ENCODE data around the gene TMEM232.
"Not testable (repeated sequence)": the region's sequence is repeated elsewhere in the genome, so short reads cannot be mapped to it uniquely, and the experiment has no call there.

The TMEM232 gene

DNA sequence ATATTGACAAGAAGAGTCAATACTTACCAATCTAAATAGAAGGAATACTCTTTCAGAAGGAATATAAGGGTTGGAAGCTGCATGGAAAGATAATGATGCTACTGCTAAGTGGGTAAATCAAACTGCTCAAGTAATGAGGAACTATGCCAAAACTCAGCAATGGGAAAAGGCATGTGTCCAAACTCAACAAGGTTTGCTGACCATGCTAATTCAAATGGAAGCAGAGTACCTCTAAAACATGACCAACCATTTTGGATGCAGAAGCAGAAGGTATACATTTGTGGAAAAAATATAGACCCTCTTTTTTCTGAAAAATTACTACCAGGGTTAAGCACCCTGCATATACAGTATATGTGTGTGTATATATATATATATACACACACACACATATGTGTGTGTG, 21.1 kb downstream of the TMEM232 start:
- DNase-seq, result no peak

DNA sequence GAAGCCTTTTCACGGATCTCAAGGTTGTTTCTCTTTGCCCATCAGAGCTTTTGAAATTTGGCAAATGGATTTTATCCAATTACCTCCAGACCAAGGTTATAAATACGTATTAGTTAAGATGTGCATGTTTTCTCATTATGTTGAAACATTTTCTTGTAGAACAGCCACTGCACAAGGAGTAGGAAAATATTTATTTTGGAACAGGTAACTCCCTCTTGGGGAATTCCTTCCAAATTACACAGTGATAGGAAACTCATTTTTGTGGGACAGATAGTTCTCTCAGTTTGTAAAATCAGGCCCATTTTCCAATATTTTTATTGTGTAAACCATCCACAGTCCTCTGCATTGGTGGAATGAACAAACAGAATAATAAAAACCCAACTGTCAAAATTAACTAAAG, 23.0 kb downstream of the TMEM232 start:
- no peak for DNase-seq

DNA sequence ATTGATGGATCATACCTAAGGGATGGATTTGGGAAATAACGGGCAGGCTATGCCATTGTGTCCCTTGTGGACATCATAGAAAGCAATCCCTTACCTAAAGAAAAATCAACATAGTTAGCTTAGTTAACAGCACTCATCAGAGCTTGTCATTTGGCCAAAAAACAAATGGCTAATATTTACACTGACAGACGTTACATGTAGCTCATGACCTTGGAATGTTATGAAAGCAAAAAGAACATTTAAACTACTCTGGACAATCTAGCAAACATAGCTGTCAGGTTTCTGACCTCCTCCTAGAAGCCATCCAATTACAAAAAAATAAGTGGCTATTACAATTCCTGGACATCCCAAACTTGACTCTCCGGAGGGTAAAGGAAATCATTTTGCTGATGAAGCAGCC, 23.8 kb downstream of the TMEM232 start:
- DNase-seq, result no peak

DNA sequence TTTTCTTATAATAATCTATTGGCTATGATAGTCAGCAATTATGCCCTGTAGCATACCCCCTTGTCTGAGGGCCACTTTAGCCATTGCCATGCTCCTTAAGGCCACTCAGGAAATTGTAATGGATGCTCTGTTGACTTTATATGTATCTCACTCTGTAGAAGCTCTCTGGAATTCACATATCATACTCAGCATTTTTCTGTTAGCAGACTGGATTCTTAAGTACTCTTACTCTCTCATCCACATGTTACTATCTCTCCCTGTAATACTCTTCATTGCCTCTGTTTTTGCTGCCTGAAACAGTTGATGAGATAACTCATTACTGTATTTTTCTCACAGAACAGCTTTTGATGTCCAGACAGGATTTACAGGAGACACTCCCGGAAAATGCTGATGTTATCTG, 24.2 kb downstream of the TMEM232 start:
- no peak for DNase-seq

DNA sequence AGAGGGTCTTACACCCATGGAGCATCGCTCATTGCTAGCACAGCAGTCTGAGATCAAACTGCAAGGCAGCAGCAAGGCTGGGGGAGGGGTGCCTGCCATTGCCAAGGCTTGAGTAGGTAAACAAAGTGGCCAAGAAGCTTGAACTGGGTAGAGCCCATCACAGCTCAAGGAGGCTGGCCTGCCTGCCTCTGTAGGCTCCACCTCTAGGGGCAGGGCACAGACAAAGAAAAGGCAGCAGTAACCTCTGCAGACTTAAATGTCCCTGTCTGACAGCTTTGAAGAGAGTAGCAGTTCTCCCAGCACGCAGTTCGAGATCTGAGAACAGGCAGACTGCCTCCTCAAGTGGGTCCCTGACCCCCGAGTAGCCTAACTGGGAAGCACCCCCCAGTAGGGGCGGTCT, 33.8 kb downstream of the TMEM232 start:
- DNase-seq, result not testable (repeated sequence)

DNA sequence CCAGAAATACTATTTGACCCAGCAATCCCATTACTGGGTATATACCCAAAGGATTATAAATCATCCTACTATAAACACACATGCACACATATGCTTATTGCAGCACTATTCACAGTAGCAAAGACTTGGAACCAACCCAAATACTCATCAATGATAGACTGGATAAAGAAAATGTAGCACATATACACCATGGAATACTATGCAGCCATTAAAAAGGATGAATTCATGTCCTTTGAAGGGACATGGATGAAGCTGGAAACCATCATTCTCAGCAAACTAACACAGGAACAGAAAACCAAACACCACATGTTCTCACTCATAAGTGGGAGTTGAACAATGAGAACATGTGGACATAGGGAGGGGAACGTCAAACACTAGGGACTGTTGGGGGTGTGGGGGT, 35.9 kb downstream of the TMEM232 start:
- DNase-seq, result not testable (repeated sequence)

DNA sequence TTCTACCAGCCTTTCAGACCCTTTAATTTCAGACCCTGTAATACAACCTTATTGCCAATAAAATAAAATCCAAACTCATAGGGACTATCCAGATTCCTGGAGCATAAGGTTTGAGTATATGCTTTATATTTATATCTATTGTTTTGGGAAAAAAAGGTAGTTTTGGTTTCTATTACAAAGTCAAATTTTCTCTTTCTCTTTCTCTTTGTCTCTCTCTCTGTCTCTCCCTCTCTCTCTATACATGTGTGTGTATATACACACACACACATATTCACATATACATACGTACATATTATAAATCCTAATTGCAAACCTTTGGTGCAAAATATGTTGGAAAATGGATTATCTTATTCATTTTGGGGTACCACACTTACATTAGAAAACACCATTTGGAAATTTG, 39.0 kb downstream of the TMEM232 start:
- DNase-seq, result no peak

DNA sequence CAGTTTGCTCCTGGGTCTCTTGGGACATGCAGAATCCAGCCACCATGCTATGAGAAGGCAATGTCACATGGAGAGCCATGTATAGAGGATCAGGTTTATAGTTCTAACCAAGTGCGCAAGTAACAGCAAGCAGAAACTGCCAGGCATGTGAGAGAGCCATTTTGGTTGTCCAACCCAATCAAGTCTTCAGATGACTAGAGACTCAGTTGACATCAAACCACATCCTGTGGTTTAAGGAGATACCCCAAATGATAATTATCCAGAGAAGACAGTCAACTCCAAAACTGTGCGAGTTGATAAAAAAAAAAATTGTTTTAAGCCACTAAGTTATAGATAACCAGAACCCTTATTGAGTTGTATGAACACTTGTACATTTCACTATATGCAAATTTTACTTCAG, 40.2 kb downstream of the TMEM232 start:
- no peak for DNase-seq

DNA sequence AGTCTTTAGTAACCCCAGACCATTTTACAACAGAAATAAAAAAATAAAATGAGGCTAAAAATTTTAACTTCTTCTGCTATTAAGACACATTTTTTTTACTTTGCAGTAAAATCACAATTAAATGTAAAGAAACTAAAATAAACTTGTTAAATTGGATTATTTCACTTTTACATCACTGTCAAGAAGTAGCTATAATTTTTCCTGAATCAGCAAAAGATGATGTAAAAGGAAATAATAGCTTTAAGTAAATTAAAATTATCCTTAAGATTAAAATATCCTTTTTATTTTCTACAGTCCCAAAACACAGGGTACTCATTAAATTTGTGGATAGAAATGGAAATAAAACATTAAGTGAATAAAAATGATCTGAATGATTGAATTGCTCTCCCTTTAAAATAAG, 44.5 kb downstream of the TMEM232 start:
- DNase-seq, result no peak

DNA sequence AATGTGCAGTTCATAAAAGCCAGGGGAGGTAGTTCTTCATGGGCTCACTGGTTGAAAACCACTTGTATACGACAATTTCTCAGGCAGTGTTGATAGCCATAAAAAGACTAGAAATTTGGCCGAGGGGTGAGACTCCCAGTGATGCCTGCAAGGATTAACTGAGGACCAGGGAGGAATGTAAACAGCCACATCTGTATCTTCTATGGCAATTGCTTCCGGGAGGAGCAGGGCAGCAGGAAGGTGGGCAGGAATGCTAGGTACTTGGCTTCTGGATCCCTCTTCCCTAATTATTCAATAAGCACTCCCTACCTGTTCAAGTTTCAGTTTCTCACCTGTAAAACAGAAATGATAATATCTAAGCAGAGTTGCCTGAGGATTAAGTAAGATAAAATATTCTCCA, 45.4 kb downstream of the TMEM232 start:
- no peak for DNase-seq

DNA sequence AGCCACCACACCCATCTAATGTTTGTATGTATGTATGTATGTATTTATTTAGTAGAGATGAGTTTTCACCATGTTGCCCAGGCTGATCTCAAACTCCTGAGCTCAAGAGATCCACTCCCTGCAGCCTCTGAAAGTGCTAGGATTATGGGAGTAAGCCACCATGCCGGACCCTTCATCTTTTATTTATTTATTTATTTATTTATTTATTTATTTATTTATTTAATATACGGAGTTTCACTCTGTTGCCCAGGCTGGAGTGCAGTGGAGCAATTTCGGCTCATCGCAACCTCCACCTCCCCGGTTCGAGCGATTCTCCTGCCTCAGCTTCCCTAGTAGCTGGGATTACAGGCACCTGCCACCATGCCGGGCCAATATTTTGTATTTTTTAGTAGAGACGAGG, 49.9 kb downstream of the TMEM232 start:
- DNase-seq, result not testable (repeated sequence)

DNA sequence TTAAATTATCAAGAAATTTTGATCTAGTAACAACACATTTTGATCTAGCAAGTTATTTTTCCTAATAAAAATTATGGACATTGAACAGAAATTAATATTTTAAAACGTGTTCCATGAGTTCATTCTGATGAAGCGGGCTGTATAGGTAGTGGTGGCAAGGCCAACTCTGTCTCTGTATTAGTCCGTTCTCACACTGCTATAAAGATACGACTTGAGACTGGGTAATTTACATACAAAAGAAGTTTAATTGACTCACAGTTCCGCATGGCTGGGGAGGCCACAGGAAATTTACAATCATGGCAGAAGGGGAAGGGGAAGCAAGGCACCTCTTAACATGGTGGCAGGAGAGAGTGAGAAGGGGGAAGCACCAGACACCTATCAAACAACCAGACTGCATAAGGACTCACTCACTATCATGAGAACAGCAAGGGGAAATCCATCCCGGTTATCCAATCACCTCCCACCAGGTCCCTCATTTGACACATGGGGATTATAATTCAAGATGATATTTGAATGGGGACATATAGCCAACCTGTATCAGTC, 61.2 kb downstream of the TMEM232 start:
- DNase-seq, result no peak

DNA sequence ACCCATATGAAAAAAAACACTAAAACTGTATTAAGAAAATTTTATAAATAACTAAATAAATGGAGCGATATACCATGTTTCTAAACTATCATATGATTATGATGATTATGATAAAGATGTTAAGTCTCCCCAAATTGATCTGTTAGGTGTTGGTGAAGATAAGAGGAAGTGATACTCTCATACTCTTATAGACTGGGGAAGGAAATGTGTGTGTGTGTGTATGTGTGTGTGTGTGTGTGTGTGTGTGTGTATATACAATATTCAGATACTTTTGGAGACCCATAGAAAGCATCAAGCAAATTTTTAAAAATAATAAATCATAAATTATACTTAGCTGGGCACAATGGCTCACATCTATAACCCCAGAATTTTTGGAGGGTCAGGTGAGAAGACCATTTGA, 62.9 kb downstream of the TMEM232 start:
- peak; percentile 47 for DNase-seq

DNA sequence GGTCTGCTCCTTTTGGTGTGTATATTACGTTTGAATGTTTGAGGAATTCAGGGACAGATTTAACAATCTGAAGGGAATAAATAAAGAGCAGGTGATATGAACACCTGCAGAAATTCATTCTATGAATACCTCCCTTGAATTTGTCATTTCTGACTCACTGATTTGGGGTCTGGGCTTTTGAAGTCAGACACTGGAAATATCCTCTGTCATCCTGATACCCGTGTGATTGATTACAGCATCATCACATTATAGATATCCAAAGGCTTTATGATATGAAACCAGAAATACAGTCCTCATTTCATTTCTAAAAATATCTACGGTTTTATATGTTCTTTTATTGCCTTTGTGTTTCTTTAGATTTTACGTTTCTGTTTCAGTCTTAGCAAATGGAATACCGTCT, 68.5 kb downstream of the TMEM232 start:
- DNase-seq, result no peak

DNA sequence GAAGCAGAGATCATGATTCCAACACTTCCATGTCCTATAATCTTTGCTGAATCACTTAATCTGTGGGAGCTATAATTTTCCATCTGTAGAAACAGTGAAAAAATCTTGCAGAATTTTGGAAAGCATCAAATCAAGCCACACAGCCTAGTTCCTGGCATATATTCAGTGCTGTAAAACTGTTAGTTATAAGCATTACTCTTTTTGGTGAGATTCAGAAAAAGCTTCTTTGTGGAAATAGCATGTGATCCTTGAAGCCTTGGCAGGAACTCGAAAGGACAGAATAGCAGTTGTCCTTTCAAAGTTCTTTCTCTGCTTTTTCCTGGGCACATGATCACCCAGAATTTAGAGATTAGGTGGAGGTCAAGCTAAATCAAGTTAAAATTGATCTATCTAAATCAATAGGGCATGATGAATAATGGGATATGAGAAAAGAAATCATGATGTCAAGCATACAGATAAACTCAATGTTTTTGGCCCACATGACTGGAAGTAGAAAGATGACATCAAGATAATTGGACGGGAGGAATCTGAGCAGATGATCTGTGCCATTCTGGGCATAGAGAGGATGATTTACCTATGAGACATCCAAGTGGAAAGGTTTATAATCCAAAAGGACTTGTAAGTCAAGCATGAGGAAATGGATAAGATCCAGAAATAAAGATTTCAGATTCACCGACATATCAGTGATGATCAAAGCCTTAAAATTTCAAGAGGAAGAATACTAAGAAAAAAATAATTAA, 73.1 kb downstream of the TMEM232 start:
- DNase-seq, result no peak

DNA sequence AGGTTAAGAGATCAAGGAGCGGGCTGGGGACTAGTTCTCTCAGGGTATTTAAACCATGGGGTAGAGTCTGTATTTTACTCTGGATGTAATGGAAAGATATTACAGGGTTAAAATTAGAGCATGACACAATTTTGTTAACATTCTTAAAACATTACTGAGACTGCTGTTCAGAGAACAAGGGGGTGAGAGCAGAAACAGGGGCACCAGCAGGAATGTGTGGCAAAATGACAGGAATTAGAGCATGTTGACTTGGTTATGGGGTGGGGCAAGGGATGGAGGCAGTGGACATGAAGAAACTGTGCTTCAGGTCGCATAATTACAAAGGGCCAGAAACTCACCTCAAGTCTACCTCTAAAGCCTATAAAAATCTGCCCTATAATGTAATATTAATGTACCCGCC, 75.0 kb downstream of the TMEM232 start:
- no peak for DNase-seq

DNA sequence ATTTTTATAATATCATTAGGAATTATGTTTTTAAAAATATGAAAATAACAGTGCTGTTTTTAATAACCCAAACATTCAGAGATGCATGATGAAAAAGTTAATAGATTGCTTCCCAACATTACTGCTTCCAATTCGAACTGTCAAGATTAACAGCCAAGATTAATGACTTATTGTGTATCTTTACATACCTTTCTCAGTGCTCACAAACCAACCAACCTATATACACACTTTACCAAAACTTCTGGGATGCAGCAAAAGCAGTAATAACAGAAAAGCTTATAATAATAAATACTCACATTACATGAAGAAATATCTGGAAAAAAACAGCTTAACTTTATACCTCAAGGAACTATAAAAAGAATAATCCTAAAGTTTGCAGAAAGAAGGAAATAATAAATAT, 82.1 kb downstream of the TMEM232 start:
- DNase-seq, result no peak

DNA sequence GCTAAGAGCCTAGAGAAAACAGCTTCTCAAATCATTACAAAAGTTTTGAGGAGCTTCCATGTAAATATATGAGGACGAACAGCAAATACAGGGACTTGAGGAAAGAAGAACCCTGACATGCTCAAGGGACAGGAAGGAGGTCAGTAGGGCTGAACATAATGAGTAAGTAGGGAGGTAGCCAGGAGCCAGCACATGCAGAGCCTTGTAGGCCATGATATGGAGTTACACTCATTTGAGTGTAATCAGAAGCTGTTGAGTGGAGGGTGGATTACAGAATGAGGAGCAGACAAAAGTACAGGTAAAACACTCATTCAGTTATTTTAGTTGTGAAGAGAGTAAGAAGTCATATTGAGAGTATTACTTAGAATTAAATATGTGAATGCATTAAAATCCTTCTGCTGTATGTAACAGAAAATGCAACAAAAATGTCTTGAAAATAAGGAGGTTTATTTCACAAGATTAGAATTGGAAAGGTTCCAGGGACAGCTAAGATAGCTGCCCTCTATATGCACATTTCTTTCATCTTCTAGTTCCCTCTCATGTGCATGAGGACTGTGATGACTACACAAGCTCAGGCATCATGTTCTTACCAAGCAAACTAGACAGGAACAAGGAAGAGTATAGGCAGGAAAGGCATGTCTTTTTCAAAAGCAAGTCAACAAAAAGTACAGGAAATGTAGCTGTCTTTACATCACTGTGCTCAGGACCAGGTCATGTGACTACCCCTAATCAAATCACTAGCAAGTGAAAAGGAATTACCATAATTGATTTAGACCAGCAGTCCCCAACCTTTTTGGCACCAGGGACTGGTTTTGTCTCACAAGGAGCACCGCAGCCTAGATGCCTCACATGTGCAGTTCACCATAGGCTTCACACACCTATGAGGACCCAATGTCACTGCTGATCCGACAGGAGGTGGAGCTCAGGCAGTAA, 87.2 kb downstream of the TMEM232 start:
- DNase-seq, result no peak

DNA sequence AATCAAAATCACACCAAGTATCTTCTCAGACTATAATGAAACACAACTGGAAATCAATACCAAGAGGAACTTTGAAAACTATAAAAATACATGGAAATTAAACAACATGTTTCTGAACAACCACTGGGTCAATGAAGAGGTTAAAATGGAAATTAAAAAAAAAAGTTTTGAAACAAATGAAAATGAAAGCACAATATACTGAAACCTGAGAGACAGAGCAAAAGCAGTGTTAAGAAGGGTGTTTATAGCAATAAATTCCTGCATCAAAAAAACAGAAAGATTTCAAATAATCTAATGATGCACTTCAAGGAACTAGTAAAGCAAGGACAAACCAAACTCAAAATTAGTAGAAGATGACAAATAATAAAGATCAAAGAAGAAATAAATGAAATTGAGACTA, 92.0 kb downstream of the TMEM232 start:
- no peak for DNase-seq

DNA sequence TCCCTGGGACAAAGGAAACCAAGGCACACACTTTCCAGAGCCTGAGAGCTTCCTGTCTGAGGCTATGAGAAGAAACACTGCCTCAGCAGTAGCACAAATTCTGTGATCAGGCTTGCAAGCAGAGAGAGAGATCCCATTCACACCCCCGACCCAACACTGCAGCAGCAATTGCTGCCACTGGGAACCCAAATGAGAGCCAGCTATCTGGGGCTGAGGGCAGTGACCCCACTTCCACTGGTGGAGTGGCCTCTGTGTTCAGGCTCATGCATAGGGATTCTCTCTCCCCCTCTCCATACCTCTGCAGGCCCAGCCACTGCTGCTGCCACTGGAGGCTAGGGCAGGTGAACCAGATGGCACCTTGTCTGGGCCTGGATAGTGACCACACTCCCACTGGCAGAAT, 95.2 kb downstream of the TMEM232 start:
- DNase-seq, result no peak

DNA sequence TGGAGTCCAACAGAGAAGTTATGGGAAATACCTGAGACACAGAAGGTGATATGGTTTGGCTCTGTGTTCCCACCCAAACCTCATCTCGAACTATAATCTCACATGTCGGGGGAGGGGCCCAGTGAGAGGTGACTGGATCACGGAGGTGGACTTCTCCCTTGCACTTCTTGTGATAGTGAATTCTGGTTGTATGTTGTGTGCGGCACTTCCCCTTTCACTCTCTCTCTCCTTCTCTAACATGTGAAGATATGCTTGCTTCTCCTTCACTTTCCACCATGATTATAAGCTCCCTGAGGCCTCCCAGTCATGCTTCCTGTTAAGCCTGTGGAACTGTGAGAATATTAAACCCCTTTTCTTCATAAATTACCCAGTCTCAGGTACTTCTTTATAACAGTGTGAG, 96.1 kb downstream of the TMEM232 start:
- no peak for DNase-seq

DNA sequence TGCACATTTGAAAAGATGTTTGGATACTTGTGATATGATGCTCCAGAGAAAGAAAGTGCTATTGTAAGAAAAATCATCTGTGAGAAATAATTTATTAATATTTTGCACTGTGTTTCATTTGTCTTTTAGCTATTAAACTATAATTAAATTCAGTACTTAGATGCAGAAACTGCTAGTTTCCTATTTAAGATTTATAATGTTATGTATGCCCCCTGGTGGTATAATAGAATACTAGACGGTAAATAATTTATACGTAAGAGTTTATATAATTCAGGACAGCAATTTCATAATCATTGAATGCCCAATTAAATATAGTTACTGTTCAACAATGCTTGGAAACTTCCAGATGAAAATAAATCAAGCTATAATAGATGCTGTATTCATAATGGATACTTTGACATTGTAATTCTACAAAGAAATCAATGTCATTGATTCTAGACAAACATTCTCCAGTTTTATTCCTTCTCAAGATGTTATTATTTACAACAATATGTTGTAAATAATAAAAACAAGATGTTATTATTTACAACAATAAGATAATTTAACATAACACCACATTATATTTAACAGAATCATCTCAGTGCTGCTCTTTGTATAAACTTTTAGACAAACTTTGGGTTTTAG, 101.0 kb downstream of the TMEM232 start:
- peak; percentile 31 for DNase-seq

DNA sequence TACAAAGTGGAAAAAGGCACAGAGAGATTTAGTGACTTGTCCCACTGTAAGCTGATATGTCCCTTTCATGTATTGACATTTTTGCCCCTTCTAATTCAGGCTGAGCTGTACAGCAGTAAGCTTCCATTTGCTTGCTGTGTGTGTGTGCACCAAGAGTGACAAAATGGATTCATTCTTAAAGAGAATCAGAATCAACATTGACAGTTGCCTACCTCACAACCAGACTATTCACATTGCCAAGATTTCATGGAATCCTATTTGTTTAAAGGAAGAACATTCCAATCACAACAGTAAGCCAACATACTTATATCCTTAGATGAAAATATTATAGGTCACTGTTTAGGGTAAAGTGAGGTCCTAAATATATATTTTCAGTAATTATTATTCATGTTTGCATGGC, 102.6 kb downstream of the TMEM232 start:
- DNase-seq, result no peak

DNA sequence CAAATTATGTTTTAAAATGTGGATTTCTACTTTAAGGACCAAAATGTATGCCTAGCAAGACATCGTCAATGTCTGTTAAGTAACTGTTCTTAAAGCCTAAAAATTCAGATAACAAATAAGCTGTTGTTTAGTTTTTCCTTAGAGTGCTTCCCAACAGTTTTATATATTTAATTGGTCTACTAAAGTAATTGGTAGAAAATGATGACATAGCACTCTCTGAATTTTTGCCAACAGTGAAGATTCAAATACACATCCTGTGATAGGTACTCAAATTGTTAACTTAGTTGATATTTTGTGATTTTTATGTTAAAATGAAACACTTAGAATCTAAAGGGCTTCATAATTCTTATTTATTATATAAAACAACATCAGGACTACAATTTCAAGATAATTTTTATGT, 107.5 kb downstream of the TMEM232 start:
- no peak for DNase-seq

Data from RPMI8226 (cell line).